Stimulated activated CD4-positive, alpha-beta T cell treated with anti-CD3 and anti-CD28 coated beads, Interleukin-15, amount 100 ng/mL, for 48 hours (primary cell): Measurements from ENCODE around the gene VTI1A.

ENCODE experiments used
- DNase-seq, 2 donors: peaks; one replicate each; pipeline ENCODE4 v3.0.0-alpha.2; 2020; ENCODE audit warnings: low read depth in 2 of 2

Gene VTI1A

GRCh38 chr10:112758961-112759360 lies 311.9 kb downstream of the VTI1A start:
- DNase-seq: no peak

GRCh38 chr10:112759496-112759895 lies 312.5 kb downstream of the VTI1A start:
- DNase-seq: no peak

DNA sequence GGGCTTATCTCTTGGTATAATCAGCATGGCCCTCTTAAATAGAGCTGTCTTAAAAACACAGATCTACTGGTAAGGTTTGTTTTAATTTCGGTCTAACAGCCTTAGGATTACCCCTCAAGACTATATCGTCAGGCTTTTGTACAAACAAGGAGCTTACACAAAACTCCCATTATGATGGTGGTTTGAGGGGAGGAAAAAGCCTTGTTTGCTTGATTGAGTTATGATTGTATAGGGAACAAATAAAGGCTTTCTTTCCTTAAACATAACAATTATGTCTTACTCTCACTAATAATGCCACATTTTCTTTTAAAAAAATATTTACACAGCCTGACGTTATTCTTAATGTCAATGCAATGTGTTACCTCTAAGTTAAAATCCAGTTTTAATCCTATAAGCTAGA lies 314.2 kb downstream of the VTI1A start:
- no peak for DNase-seq

- DNase-seq: no peak
Measured at GRCh38 chr10:112763916-112764520, 317.0 kb downstream of the VTI1A start.

- no peak for DNase-seq
Measured at GRCh38 chr10:112765717-112766235, 318.8 kb downstream of the VTI1A start.

DNA sequence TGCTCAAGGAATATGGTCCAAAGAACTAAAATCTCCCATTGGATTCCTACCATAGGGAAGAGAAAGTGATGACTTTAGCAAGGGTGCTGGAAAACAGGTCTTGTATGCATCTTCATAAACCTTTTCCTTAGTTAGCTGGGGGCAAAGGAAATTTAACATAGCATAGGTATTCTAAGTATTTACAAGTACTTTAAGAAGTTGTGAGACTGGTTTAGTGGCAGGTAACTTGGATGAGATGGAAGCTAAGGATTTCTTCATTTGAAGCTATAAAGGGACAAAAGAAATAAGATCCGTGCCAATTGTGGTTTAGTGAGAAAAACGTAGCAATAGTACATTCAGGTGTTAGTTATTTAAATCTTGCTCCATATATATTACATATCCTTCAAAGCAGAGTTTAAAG lies 319.6 kb downstream of the VTI1A start:
- no peak for DNase-seq

DNA sequence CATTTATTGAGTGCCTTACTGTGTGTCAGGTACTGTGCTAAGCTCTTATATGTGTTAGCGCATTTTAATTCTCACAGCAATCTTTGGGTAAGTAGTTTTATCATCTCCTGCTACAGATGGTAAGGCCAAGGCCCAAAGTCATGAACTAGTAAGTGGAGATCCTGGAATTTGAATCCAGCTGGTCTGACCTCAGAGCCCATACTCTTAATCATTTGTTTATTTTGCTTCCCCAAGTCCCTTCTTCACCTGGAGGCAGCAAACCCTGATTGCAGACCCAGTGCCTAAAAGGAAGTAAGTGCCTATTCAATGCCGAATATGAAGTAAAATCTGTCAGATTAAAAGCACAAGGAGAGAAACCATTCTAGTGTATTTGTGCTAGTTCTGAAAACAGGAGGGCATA lies 320.1 kb downstream of the VTI1A start:
- DNase-seq: no peak

DNA sequence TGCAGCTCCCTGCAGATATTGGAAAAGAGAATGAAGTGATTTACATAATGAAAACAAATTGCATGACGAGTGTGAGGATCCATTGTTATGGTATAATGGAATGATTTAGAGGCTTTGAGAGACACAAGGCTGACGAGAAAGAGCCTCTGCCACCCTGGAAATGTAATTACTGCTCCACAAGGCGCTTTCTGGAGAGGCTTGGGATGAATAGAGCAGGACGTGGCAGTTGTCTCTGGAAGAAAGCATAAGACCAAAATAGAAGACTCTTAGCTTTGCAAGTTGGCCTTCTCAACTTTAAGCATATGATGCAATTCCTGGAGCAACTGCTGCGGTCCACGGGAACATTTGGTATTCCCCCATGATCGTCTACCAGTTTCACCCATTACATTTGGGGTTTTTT lies 321.1 kb downstream of the VTI1A start:
- DNase-seq: no peak

GRCh38 chr10:112769081-112769480 lies 322.1 kb downstream of the VTI1A start:
- DNase-seq: no peak

- no peak for DNase-seq
Measured at GRCh38 chr10:112769611-112770370, 322.8 kb downstream of the VTI1A start.

- DNase-seq: no peak
Measured at GRCh38 chr10:112771733-112772132, 324.7 kb downstream of the VTI1A start.

DNA sequence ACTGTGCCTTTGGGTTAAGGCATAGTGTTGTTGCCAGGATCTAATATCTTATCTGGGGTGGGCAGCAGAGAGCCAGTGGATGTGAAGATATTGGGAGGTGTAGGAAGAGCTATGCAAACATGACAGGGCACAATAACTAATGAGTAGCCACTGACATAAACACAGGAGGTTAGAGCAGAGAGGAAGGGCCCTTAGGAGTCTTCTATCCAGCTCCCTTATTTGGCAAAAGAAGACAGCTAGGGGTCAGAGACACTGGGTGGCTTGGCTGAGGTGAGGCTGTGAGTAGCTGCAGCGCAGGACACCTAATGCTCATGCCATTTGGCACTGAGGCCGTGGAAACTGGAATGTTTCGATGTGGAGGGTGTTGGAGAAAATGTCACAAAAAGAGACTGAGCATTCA lies 326.8 kb downstream of the VTI1A start:
- DNase-seq: no peak

- DNase-seq: no peak
Measured at GRCh38 chr10:112774210-112774609, 327.2 kb downstream of the VTI1A start.

DNA sequence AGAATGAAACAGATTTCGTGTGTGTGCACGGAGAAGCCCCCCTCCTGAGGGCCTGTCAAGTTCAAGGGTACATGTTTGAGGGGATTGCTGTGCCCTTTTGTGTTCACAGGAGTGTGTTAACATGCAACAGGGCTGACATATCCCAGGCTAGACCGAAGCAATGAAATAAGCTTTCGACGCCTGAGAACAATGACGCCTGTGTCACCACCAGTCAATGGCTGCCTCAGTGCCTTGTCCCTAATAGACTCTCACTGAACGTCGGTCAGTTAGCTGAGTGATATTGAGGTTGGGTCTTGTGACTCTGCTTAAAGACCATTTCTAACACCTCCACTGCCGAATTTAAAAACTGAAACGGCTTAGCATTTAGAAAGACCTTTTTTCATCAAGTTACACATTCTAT lies 327.8 kb downstream of the VTI1A start:
- no peak for DNase-seq

GRCh38 chr10:112775381-112775780 lies 328.4 kb downstream of the VTI1A start:
- no peak for DNase-seq

GRCh38 chr10:112775892-112776674 lies 329.1 kb downstream of the VTI1A start:
- no peak for DNase-seq

- no peak for DNase-seq
Measured at GRCh38 chr10:112778579-112778978, 331.6 kb downstream of the VTI1A start.

GRCh38 chr10:112779025-112779770 lies 332.2 kb downstream of the VTI1A start:
- no peak for DNase-seq

GRCh38 chr10:112782200-112782907 lies 335.3 kb downstream of the VTI1A start:
- DNase-seq: no peak

DNA sequence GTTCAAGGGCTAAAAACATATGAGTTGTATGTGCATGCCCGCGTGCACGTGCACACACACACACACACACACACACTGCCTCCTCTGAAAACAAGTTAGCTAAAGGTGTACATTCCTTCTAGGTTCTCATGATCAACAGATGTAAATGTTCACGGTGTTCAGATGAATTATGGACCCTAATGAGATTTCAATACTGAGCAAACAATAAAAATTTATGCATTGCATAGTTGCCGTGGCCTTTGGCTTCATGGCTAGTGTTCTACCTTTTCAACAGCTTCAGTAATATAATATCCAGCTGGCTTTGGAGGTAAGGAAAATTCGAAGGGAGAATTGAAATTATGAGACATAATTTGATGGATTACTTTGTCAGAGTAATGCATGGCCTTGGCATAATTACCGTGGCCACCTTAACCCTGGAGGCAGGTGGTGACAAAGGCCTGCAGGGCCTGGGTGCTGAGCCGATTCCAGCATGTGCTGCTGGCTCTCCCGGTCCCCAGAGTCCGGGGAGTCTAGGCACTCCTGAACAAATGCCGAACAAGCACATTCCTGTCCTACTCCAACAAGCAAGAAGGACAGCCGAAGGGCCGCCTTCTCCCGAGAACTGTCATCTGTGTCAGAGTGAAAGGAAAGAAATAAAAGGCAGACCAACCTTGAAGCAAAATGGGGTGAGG lies 336.5 kb downstream of the VTI1A start:
- DNase-seq: no peak

- DNase-seq: no peak
Measured at GRCh38 chr10:112784022-112784461, 337.0 kb downstream of the VTI1A start.
